ENCODE measurements around the gene TAOK3. TPM values are rescaled to one million over a fixed set of nuclear protein-coding genes. Genes with fewer than 3 reads are reported as not detected.

The TAOK3 gene
- total and polyA plus RNA-seq, 9 of the 15 experiments (the other 6 are each of a cell fraction or from before 2014, with no cell fraction given) = 24.3 to 83.5 (median 47.1) TPM

- in situ Hi-C loops (cut with MboI) = no loop called here
- Histone ChIP-seq H3K9ac (ENCODE audit: insufficient read depth in 1 of 2, low read depth in 2 of 2, low read length in 2 of 2) (no peak overlapping the region), H4K20me1 (replicated peaks; ENCODE audit: control insufficient read depth, insufficient read depth, low read length) (no peaks in the 10 kb centered on the region), H2AFZ (ENCODE audit: low read depth, low read length) (no peak overlapping the region), H3K27me3 (ENCODE audit: control insufficient read depth in 2 of 2, insufficient read depth in 2 of 2, low read length in 2 of 2) (no peaks in the 10 kb centered on the region), H3K9me3 (replicated peaks; ENCODE audit: control insufficient read depth, insufficient read depth, low read depth, low read length) (no peaks in the 10 kb centered on the region), H3K4me3 (no peak overlapping the region), H3K27ac (ENCODE audit: extremely low read depth, low read depth, low read length) (no peak overlapping the region), H3K4me1 (replicated peaks in 1 of 2; ENCODE audit: control insufficient read depth in 2 of 2, insufficient read depth in 2 of 2, low read length in 2 of 2) (no peaks in the 10 kb centered on the region), H3K4me2 (ENCODE audit: insufficient read depth, low read length) (no peak overlapping the region), H3K9me1 (ENCODE audit: control insufficient read depth, insufficient read depth, low read length) (no peaks in the 10 kb centered on the region), H3K79me2 (ENCODE audit: control insufficient read depth, insufficient read depth, low read length) (no peaks in the 10 kb centered on the region), H3K36me3 (ENCODE audit: control insufficient read depth, insufficient read depth, low read length) (peaks cover 40% of the 10 kb centered on the region; the same call in 2 of the 3 replicates)
- no TSS peak for BruUV-seq (replicated peaks)
- POLR2A ChIA-PET = no interaction called here
- intact Hi-C loops (cut with micrococcal nuclease) = no loop called here
- no peak for ATAC-seq
- FAIRE-seq = no peak
- 81% methylated on average over 1 of the region's 1 CpG for WGBS (ENCODE audit: insufficient coverage, low coverage, missing lambda C conversion rate)
- CTCF ChIA-PET (ENCODE audit: low intra/inter-chr PET ratio) = no interaction called here
- DNase-seq (ENCODE audit: extremely low read depth in 1 of 4, low spot score in 3 of 4) = no peak
- TF ChIP-seq SAFB2 (IDR thresholded peaks at IDR 0.05; ENCODE audit: borderline replicate concordance, low read depth, low read length, severe bottlenecking) = no peak
- TF ChIP-seq USF2 (CRISPR knock-in tag; IDR thresholded peaks at IDR 0.05) = no peak
- no peak for TF ChIP-seq KLF16 (IDR thresholded peaks at IDR 0.05)
- TF ChIP-seq MYC (IDR thresholded peaks at IDR 0.05; ENCODE audit: low read depth, low read length) = no peak
- no peak for TF ChIP-seq MYC (CRISPR knock-in tag; IDR thresholded peaks at IDR 0.05; ENCODE audit: borderline replicate concordance, low read depth)
- TF ChIP-seq PRMT5 (CRISPR knock-in tag; IDR thresholded peaks at IDR 0.05) = no peak
- no peak for TF ChIP-seq LCOR (CRISPR knock-in tag; IDR thresholded peaks at IDR 0.05)
- no peak for TF ChIP-seq ZNF79 (CRISPR knock-in tag; IDR thresholded peaks at IDR 0.05; ENCODE audit: low read depth)
- no peak for TF ChIP-seq ARID2 (IDR thresholded peaks at IDR 0.05)
- TF ChIP-seq, protein P1, sequence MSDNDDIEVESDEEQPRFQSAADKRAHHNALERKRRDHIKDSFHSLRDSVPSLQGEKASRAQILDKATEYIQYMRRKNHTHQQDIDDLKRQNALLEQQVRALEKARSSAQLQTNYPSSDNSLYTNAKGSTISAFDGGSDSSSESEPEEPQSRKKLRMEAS (CRISPR knock-in tag; IDR thresholded peaks at IDR 0.05) = no peak
- TF ChIP-seq HNRNPK (IDR thresholded peaks at IDR 0.05; ENCODE audit: low read depth, low read length, poor library complexity, severe bottlenecking) = no peak
- no peak for TF ChIP-seq ZNF197 (CRISPR knock-in tag; IDR thresholded peaks at IDR 0.05; ENCODE audit: low read depth)
- TF ChIP-seq POLR3G (IDR thresholded peaks at IDR 0.05; ENCODE audit: extremely low read depth, insufficient read length, insufficient replicate concordance) = no peak
- no peak for TF ChIP-seq ZNF318 (IDR thresholded peaks at IDR 0.05; ENCODE audit: borderline replicate concordance in 1 of 2, low read depth in 1 of 2)
- no peak for TF ChIP-seq MTA1 (IDR thresholded peaks at IDR 0.05; ENCODE audit: borderline replicate concordance)
Observed at GRCh38 chr12:118213452-118213851, 159.3 kb downstream of the TAOK3 start.

All from K562 (cell line).